ENCODE measurements around the gene LEF1. TPM values are rescaled to one million over a fixed set of nuclear protein-coding genes. Genes with fewer than 3 reads are reported as not detected.

The LEF1 gene
- total and polyA plus RNA-seq, 9 of the 15 experiments (the other 6 are each of a cell fraction or from before 2014, with no cell fraction given), result 15.1 to 81.1 (median 29.7) TPM

- POLR2A ChIA-PET, result no interaction called here
- no peaks in the 10 kb centered on the region for H3K4me1 ChIP-seq (replicated peaks in 1 of 2; ENCODE audit: control insufficient read depth in 2 of 2, insufficient read depth in 2 of 2, low read length in 2 of 2)
- H4K20me1 ChIP-seq (replicated peaks; ENCODE audit: control insufficient read depth, insufficient read depth, low read length), result no peaks in the 10 kb centered on the region
- no peak overlapping the region for H3K27ac ChIP-seq (ENCODE audit: extremely low read depth, low read depth, low read length)
- DNase-seq (ENCODE audit: extremely low read depth in 1 of 4, low spot score in 3 of 4), result no peak
- H3K9me3 ChIP-seq (replicated peaks; ENCODE audit: control insufficient read depth, insufficient read depth, low read depth, low read length), result no peaks in the 10 kb centered on the region
- in situ Hi-C loops (cut with MboI) (no loop called here), intact Hi-C loops (cut with micrococcal nuclease) (no loop called here)
- peaks cover 28% of the 10 kb centered on the region; the same call in 2 of the 3 replicates for H3K36me3 ChIP-seq (ENCODE audit: control insufficient read depth, insufficient read depth, low read length)
- no peaks in the 10 kb centered on the region for H3K9me1 ChIP-seq (ENCODE audit: control insufficient read depth, insufficient read depth, low read length)
- BruUV-seq (replicated peaks), result no TSS peak
- no peak overlapping the region for H3K4me3 ChIP-seq
- no peak for ATAC-seq
- no peaks in the 10 kb centered on the region for H3K79me2 ChIP-seq (ENCODE audit: control insufficient read depth, insufficient read depth, low read length)
- no peak overlapping the region for H3K4me2 ChIP-seq (ENCODE audit: insufficient read depth, low read length)
- 79% methylated on average over 16 of the region's 16 CpGs for WGBS (ENCODE audit: insufficient coverage, low coverage, missing lambda C conversion rate)
- TF ChIP-seq HNRNPUL1 (IDR thresholded peaks at IDR 0.05; ENCODE audit: low read length) (no peak), ZSCAN32 (CRISPR knock-in tag; IDR thresholded peaks at IDR 0.05) (no peak), ZNF224 (CRISPR knock-in tag; IDR thresholded peaks at IDR 0.05) (no peak)
- CTCF ChIA-PET (ENCODE audit: low intra/inter-chr PET ratio), result no interaction called here
- H3K9ac ChIP-seq (ENCODE audit: insufficient read depth in 1 of 2, low read depth in 2 of 2, low read length in 2 of 2), result no peak overlapping the region
- no peak for FAIRE-seq
- no peaks in the 10 kb centered on the region for H3K27me3 ChIP-seq (ENCODE audit: control insufficient read depth in 2 of 2, insufficient read depth in 2 of 2, low read length in 2 of 2)
- no peak overlapping the region for H2AFZ ChIP-seq (ENCODE audit: low read depth, low read length)
Observed at GRCh38 chr4:108081256-108081655, 87.5 kb downstream of the LEF1 start.

- Histone ChIP-seq H3K4me1 (replicated peaks in 1 of 2; ENCODE audit: control insufficient read depth in 2 of 2, insufficient read depth in 2 of 2, low read length in 2 of 2) (no peaks in the 10 kb centered on the region), H3K27ac (ENCODE audit: extremely low read depth, low read depth, low read length) (no peak overlapping the region), H3K4me2 (ENCODE audit: insufficient read depth, low read length) (no peak overlapping the region), H2AFZ (ENCODE audit: low read depth, low read length) (no peak overlapping the region), H3K9ac (ENCODE audit: insufficient read depth in 1 of 2, low read depth in 2 of 2, low read length in 2 of 2) (no peak overlapping the region), H4K20me1 (replicated peaks; ENCODE audit: control insufficient read depth, insufficient read depth, low read length) (no peaks in the 10 kb centered on the region), H3K36me3 (ENCODE audit: control insufficient read depth, insufficient read depth, low read length) (peaks cover 28% of the 10 kb centered on the region; the same call in 2 of the 3 replicates), H3K4me3 (no peak overlapping the region), H3K9me1 (ENCODE audit: control insufficient read depth, insufficient read depth, low read length) (no peaks in the 10 kb centered on the region), H3K9me3 (replicated peaks; ENCODE audit: control insufficient read depth, insufficient read depth, low read depth, low read length) (no peaks in the 10 kb centered on the region), H3K79me2 (ENCODE audit: control insufficient read depth, insufficient read depth, low read length) (no peaks in the 10 kb centered on the region), H3K27me3 (ENCODE audit: control insufficient read depth in 2 of 2, insufficient read depth in 2 of 2, low read length in 2 of 2) (no peaks in the 10 kb centered on the region)
- ATAC-seq (no peak), FAIRE-seq (no peak), DNase-seq (ENCODE audit: extremely low read depth in 1 of 4, low spot score in 3 of 4) (no peak)
- BruUV-seq (replicated peaks), result no TSS peak
- ChIA-PET POLR2A (no interaction called here), CTCF (ENCODE audit: low intra/inter-chr PET ratio) (no interaction called here)
- intact Hi-C loops (cut with micrococcal nuclease), result no loop called here
- in situ Hi-C loops (cut with MboI), result no loop called here
- WGBS (ENCODE audit: insufficient coverage, low coverage, missing lambda C conversion rate), result 93% methylated on average over 10 of the region's 10 CpGs
- TF ChIP-seq PTBP1 (IDR thresholded peaks at IDR 0.05; ENCODE audit: low read depth, low read length) (no peak), SLC30A9 (CRISPR knock-in tag; IDR thresholded peaks at IDR 0.05) (no peak), ZBTB26 (CRISPR knock-in tag; IDR thresholded peaks at IDR 0.05) (no peak), ASH1L (IDR thresholded peaks at IDR 0.05; ENCODE audit: borderline replicate concordance, low read depth, partially characterized antibody) (no peak), NR1H2 (CRISPR knock-in tag; IDR thresholded peaks at IDR 0.05) (no peak), TCF7 (IDR thresholded peaks at IDR 0.05; ENCODE audit: borderline replicate concordance) (no peak), TRIM24 (IDR thresholded peaks at IDR 0.05) (no peak), CGGBP1 (CRISPR knock-in tag; IDR thresholded peaks at IDR 0.05) (no peak), TOE1 (IDR thresholded peaks at IDR 0.05; ENCODE audit: borderline replicate concordance) (no peak), TOE1 (CRISPR knock-in tag; IDR thresholded peaks at IDR 0.05; ENCODE audit: borderline replicate concordance, low read depth) (no peak), ATF6 (CRISPR knock-in tag; IDR thresholded peaks at IDR 0.05) (no peak), RB1 (IDR thresholded peaks at IDR 0.05; ENCODE audit: low read depth) (no peak), THRAP3 (IDR thresholded peaks at IDR 0.05; ENCODE audit: borderline replicate concordance) (no peak)
Observed at GRCh38 chr4:108080747-108081146, 88.0 kb downstream of the LEF1 start.

Data from K562 (cell line).